ENCODE measurements around the gene AMOTL2. TPM values are rescaled to one million over a fixed set of nuclear protein-coding genes. Genes with fewer than 3 reads are reported as not detected.

The AMOTL2 gene
- total RNA-seq, 1 experiment from 2014 or later, result 76.9 TPM

GRCh38 chr3:134313847-134314587 is 60.2 kb downstream of the AMOTL2 start:
- POLR2A ChIA-PET, result interaction anchor here (1.0 to 4.2 kb wide), 11 partner anchors 11 to 159 kb away, joined by 3 to 53 read pairs (median 4); partner anchors contain the start of gene AMOTL2
- DNase-seq (ENCODE audit: low spot score), result no peak
- Mint-ChIP-seq H3K36me3 (no peaks in the 10 kb centered on the region), H3K27ac (no peak overlapping the region; the same call in 1 of the 2 replicates), H3K9me3 (no peaks in the 10 kb centered on the region), H3K27me3 (ENCODE audit: low read depth) (peaks cover 20% of the 10 kb centered on the region), H3K4me3 (peak overlapping the region; percentile 67), H3K4me1 (peaks cover 36% of the 10 kb centered on the region)
- CTCF ChIA-PET, result interaction anchor here (0.5 to 9.1 kb wide), 31 partner anchors 9 to 181 kb away, joined by 3 to 175 read pairs (median 5); partner anchors contain the start of genes AMOTL2, ANAPC13 and CEP63
- no peak for ATAC-seq
- TF ChIP-seq HMGXB4 (CRISPR knock-in tag; IDR thresholded peaks at IDR 0.05) (no peak), ZNF281 (CRISPR knock-in tag; IDR thresholded peaks at IDR 0.05) (no peak), RELA (CRISPR knock-in tag; IDR thresholded peaks at IDR 0.05; ENCODE audit: borderline replicate concordance) (no peak), IRF2 (CRISPR knock-in tag; IDR thresholded peaks at IDR 0.05; ENCODE audit: borderline replicate concordance, low read depth) (no peak), NFE2L1 (CRISPR knock-in tag; IDR thresholded peaks at IDR 0.05) (no peak), CBFB (CRISPR knock-in tag; IDR thresholded peaks at IDR 0.05; ENCODE audit: low read depth) (no peak), PREB (CRISPR knock-in tag; IDR thresholded peaks at IDR 0.05; ENCODE audit: borderline replicate concordance) (no peak), GRHL2 (CRISPR knock-in tag; IDR thresholded peaks at IDR 0.05; ENCODE audit: insufficient replicate concordance, severe bottlenecking) (no peak), SOX15 (CRISPR knock-in tag; IDR thresholded peaks at IDR 0.05) (no peak), TP53 (CRISPR knock-in tag; IDR thresholded peaks at IDR 0.05) (no peak), ZNF138 (CRISPR knock-in tag; conservative IDR thresholded peaks at IDR 0.05) (no peak), ELF4 (CRISPR knock-in tag; IDR thresholded peaks at IDR 0.05; ENCODE audit: low read depth) (no peak), FOXP1 (CRISPR knock-in tag; IDR thresholded peaks at IDR 0.05; ENCODE audit: borderline replicate concordance) (no peak), NR1H2 (CRISPR knock-in tag; IDR thresholded peaks at IDR 0.05) (no peak), PRRX2 (CRISPR knock-in tag; IDR thresholded peaks at IDR 0.05) (no peak), ZNF232 (CRISPR knock-in tag; IDR thresholded peaks at IDR 0.05) (no peak)

- Mint-ChIP-seq H3K4me3 (peak overlapping the region; percentile 67), H3K9me3 (no peaks in the 10 kb centered on the region), H3K27me3 (ENCODE audit: low read depth) (peaks cover 20% of the 10 kb centered on the region), H3K4me1 (peaks cover 41% of the 10 kb centered on the region), H3K36me3 (no peaks in the 10 kb centered on the region), H3K27ac (no peak overlapping the region; the same call in 1 of the 2 replicates)
- POLR2A ChIA-PET, result interaction anchor here (0.6 to 4.2 kb wide), 14 partner anchors 12 to 160 kb away, joined by 3 to 53 read pairs (median 4); partner anchors contain the start of gene AMOTL2
- ATAC-seq, result peak; percentile 76
- DNase-seq (ENCODE audit: low spot score), result peak; percentile 85
- CTCF ChIA-PET, result interaction anchor here (0.5 to 9.1 kb wide), 32 partner anchors 10 to 182 kb away, joined by 3 to 175 read pairs (median 4); partner anchors contain the start of genes AMOTL2, ANAPC13 and CEP63
- peak; percentile 76; the same call in 1 of the 2 replicates for TF ChIP-seq TEAD4 (CRISPR knock-in tag; IDR thresholded peaks at IDR 0.05)
- TF ChIP-seq FOXP4 (CRISPR knock-in tag; IDR thresholded peaks at IDR 0.05), result peak; percentile 63
- 0 out of 2 replicates have a peak, but pooled peaks have one; percentile 34 for TF ChIP-seq SMAD3 (CRISPR knock-in tag; IDR thresholded peaks at IDR 0.05; ENCODE audit: borderline replicate concordance)
- no peak for TF ChIP-seq CDX4 (CRISPR knock-in tag; IDR thresholded peaks at IDR 0.05; ENCODE audit: borderline replicate concordance)
- 0 out of 2 replicates have a peak, but pooled peaks have one; percentile 19 for TF ChIP-seq PRRX2 (CRISPR knock-in tag; IDR thresholded peaks at IDR 0.05)
- no peak for TF ChIP-seq ELF4 (CRISPR knock-in tag; IDR thresholded peaks at IDR 0.05; ENCODE audit: low read depth)
- peak; percentile 45; the same call in 1 of the 2 replicates for TF ChIP-seq ETV6 (CRISPR knock-in tag; IDR thresholded peaks at IDR 0.05)
- TF ChIP-seq SOX15 (CRISPR knock-in tag; IDR thresholded peaks at IDR 0.05), result no peak
- TF ChIP-seq MLX (CRISPR knock-in tag; IDR thresholded peaks at IDR 0.05), result no peak
Measured at GRCh38 chr3:134312873-134313846, 61.1 kb downstream of the AMOTL2 start.

All from WTC11 (cell line).